ENCODE results near the gene TPPP3. TPM values are rescaled to one million over a fixed set of nuclear protein-coding genes. Genes with fewer than 3 reads are reported as not detected.

The TPPP3 gene
- total and polyA plus RNA-seq, 9 of the 15 experiments (the other 6 are each of a cell fraction or from before 2014, with no cell fraction given), result 0.13 to 0.50 (median 0.36) TPM; not detected in 2

- TF ChIP-seq MLX (CRISPR knock-in tag; conservative IDR thresholded peaks at IDR 0.05), result no peak
Measured at GRCh38 chr16:67389911-67390815, 3.1 kb downstream of the TPPP3 start (continued).

- Histone ChIP-seq H3K4me1 (replicated peaks in 1 of 2; ENCODE audit: control insufficient read depth in 2 of 2, insufficient read depth in 2 of 2, low read length in 2 of 2) (peaks cover 0 to 33% of the 10 kb centered on the region in 2 experiments; a peak in 3 of 5 replicates), H3K9me3 (replicated peaks; ENCODE audit: control insufficient read depth, insufficient read depth, low read depth, low read length) (no peaks in the 10 kb centered on the region), H3K4me2 (ENCODE audit: insufficient read depth, low read length) (no peak overlapping the region), H2AFZ (ENCODE audit: low read depth, low read length) (no peak overlapping the region), H3K27ac (ENCODE audit: extremely low read depth, low read depth, low read length) (no peak overlapping the region), H3K36me3 (ENCODE audit: control insufficient read depth, insufficient read depth, low read length) (no peaks in the 10 kb centered on the region), H3K27me3 (ENCODE audit: control insufficient read depth in 2 of 2, insufficient read depth in 2 of 2, low read length in 2 of 2) (peaks cover 22 to 75% of the 10 kb centered on the region in 2 experiments), H3K9ac (ENCODE audit: insufficient read depth in 1 of 2, low read depth in 2 of 2, low read length in 2 of 2) (no peak overlapping the region), H4K20me1 (replicated peaks; ENCODE audit: control insufficient read depth, insufficient read depth, low read length) (no peaks in the 10 kb centered on the region), H3K79me2 (ENCODE audit: control insufficient read depth, insufficient read depth, low read length) (no peaks in the 10 kb centered on the region), H3K4me3 (no peak overlapping the region), H3K9me1 (ENCODE audit: control insufficient read depth, insufficient read depth, low read length) (no peaks in the 10 kb centered on the region)
- POLR2A ChIA-PET, result interaction anchor here (0.8 to 1.5 kb wide), 2 partner anchors 12 to 40 kb away, joined by 3 to 6 read pairs; no protein-coding TSS in a partner anchor
- no peak for DNase-seq (ENCODE audit: extremely low read depth in 1 of 4, low spot score in 3 of 4)
- no peak for ATAC-seq
- intact Hi-C loops (cut with micrococcal nuclease), result no loop called here
- in situ Hi-C loops (cut with MboI), result no loop called here
- FAIRE-seq, result no peak
- no TSS peak for BruUV-seq (replicated peaks)
- CTCF ChIA-PET (ENCODE audit: low intra/inter-chr PET ratio), result interaction anchor here (0.6 kb wide), 1 partner anchor 121 kb away, joined by 3 read pairs; no protein-coding TSS in a partner anchor
- WGBS (ENCODE audit: insufficient coverage, low coverage, missing lambda C conversion rate), result 0% methylated on average over 2 of the region's 2 CpGs
- TF ChIP-seq YY1 (IDR thresholded peaks at IDR 0.05; ENCODE audit: borderline replicate concordance in 1 of 3, control insufficient read depth in 1 of 3, extremely low read depth in 1 of 3, insufficient read depth in 3 of 3, insufficient read length in 1 of 3, insufficient replicate concordance in 2 of 3, low read depth in 1 of 3, low read length in 2 of 3) (no peak), IRF2 (CRISPR knock-in tag; IDR thresholded peaks at IDR 0.05) (no peak), MYBL2 (IDR thresholded peaks at IDR 0.05; ENCODE audit: low read depth) (no peak), MYBL2 (CRISPR knock-in tag; IDR thresholded peaks at IDR 0.05; ENCODE audit: borderline replicate concordance) (no peak), CBX1 (IDR thresholded peaks at IDR 0.05; ENCODE audit: low read depth) (no peak), SUPT5H (IDR thresholded peaks at IDR 0.05) (no peak), HDGF (IDR thresholded peaks at IDR 0.05) (no peak), SRSF7 (optimal IDR thresholded peaks at IDR 0.05; ENCODE audit: low read depth, low read length) (no peak), ZNF41 (CRISPR knock-in tag; conservative IDR thresholded peaks at IDR 0.05) (no peak), NR0B1 (IDR thresholded peaks at IDR 0.05; ENCODE audit: partially characterized antibody) (no peak), ZC3H8 (IDR thresholded peaks at IDR 0.05) (no peak), ELF2 (CRISPR knock-in tag; IDR thresholded peaks at IDR 0.05) (no peak), HNRNPUL1 (IDR thresholded peaks at IDR 0.05; ENCODE audit: low read length) (no peak)
- TF ChIP-seq, protein P1, sequence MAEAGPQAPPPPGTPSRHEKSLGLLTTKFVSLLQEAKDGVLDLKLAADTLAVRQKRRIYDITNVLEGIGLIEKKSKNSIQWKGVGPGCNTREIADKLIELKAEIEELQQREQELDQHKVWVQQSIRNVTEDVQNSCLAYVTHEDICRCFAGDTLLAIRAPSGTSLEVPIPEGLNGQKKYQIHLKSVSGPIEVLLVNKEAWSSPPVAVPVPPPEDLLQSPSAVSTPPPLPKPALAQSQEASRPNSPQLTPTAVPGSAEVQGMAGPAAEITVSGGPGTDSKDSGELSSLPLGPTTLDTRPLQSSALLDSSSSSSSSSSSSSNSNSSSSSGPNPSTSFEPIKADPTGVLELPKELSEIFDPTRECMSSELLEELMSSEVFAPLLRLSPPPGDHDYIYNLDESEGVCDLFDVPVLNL (CRISPR knock-in tag; IDR thresholded peaks at IDR 0.05; ENCODE audit: low read depth), result no peak
Measured at GRCh38 chr16:67388591-67388990, 4.7 kb downstream of the TPPP3 start.

Data from K562 (cell line).